ENCODE measurements around the gene ATP13A5.

ATP13A5 gene

GRCh38 chr3:193271101-193271840 is 107.3 kb downstream of the ATP13A5 start:
- TF ChIP-seq MYC (IDR thresholded peaks at IDR 0.05; ENCODE audit: low read depth, low read length) (no peak), MAX (IDR thresholded peaks at IDR 0.05; ENCODE audit: low read depth, low read length) (no peak), CTCF (IDR thresholded peaks at IDR 0.05; ENCODE audit: low read depth, low read length) (no peak), POLR2A (IDR thresholded peaks at IDR 0.05; ENCODE audit: extremely low read depth, insufficient read length) (no peak)
- DNase-seq (ENCODE audit: low read depth): no peak
- H3K4me3 ChIP-seq (ENCODE audit: low read depth, low read length): no peak overlapping the region

GRCh38 chr3:193270451-193270850 is 108.1 kb downstream of the ATP13A5 start:
- TF ChIP-seq MAX (IDR thresholded peaks at IDR 0.05; ENCODE audit: low read depth, low read length) (no peak), MYC (IDR thresholded peaks at IDR 0.05; ENCODE audit: low read depth, low read length) (no peak), CTCF (IDR thresholded peaks at IDR 0.05; ENCODE audit: low read depth, low read length) (no peak), POLR2A (IDR thresholded peaks at IDR 0.05; ENCODE audit: extremely low read depth, insufficient read length) (no peak)
- DNase-seq (ENCODE audit: low read depth): no peak
- no peak overlapping the region for H3K4me3 ChIP-seq (ENCODE audit: low read depth, low read length)

GRCh38 chr3:193269343-193270028 is 109.1 kb downstream of the ATP13A5 start:
- no peak for DNase-seq (ENCODE audit: low read depth)
- TF ChIP-seq POLR2A (IDR thresholded peaks at IDR 0.05; ENCODE audit: extremely low read depth, insufficient read length): no peak
- TF ChIP-seq MAX (IDR thresholded peaks at IDR 0.05; ENCODE audit: low read depth, low read length): no peak
- no peak for TF ChIP-seq MYC (IDR thresholded peaks at IDR 0.05; ENCODE audit: low read depth, low read length)
- TF ChIP-seq CTCF (IDR thresholded peaks at IDR 0.05; ENCODE audit: low read depth, low read length): no peak
- no peak overlapping the region for H3K4me3 ChIP-seq (ENCODE audit: low read depth, low read length)

- DNase-seq (ENCODE audit: low read depth): no peak
- no peak overlapping the region for H3K4me3 ChIP-seq (ENCODE audit: low read depth, low read length)
- no peak for TF ChIP-seq MYC (IDR thresholded peaks at IDR 0.05; ENCODE audit: low read depth, low read length)
- TF ChIP-seq CTCF (IDR thresholded peaks at IDR 0.05; ENCODE audit: low read depth, low read length): no peak
- no peak for TF ChIP-seq POLR2A (IDR thresholded peaks at IDR 0.05; ENCODE audit: extremely low read depth, insufficient read length)
- TF ChIP-seq MAX (IDR thresholded peaks at IDR 0.05; ENCODE audit: low read depth, low read length): no peak
Measured at GRCh38 chr3:193262707-193263106, 115.8 kb downstream of the ATP13A5 start.

GRCh38 chr3:193261970-193262369 is 116.6 kb downstream of the ATP13A5 start:
- no peak for TF ChIP-seq CTCF (IDR thresholded peaks at IDR 0.05; ENCODE audit: low read depth, low read length)
- TF ChIP-seq POLR2A (IDR thresholded peaks at IDR 0.05; ENCODE audit: extremely low read depth, insufficient read length): no peak
- no peak for TF ChIP-seq MAX (IDR thresholded peaks at IDR 0.05; ENCODE audit: low read depth, low read length)
- TF ChIP-seq MYC (IDR thresholded peaks at IDR 0.05; ENCODE audit: low read depth, low read length): no peak
- DNase-seq (ENCODE audit: low read depth): no peak
- H3K4me3 ChIP-seq (ENCODE audit: low read depth, low read length): no peak overlapping the region
